GM19438 (cell line): Measurements from ENCODE around the gene STK17A.

Source experiments
- ATAC-seq: cut with Tn5 transposase; IDR thresholded peaks from one replicate; pipeline ENCODE4 v1.9.1; 2021; ENCODE audit warnings: low read depth; ENCODE audit not compliant: unreplicated experiment

STK17A gene

GRCh38 chr7:43582503-43583423 is at the start of gene STK17A:
STK17A (plus strand) TSS chr7:43583108; CDS start chr7:43583244, 136 bp downstream.
- peak; percentile 63 for ATAC-seq

- ATAC-seq = no peak
Observed at GRCh38 chr7:43533801-43534479, 49.0 kb upstream of the STK17A start.

GRCh38 chr7:43535031-43535451 is 47.9 kb upstream of the STK17A start:
- no peak for ATAC-seq

- no peak for ATAC-seq
Observed at GRCh38 chr7:43535810-43536585, 46.9 kb upstream of the STK17A start.

- no peak for ATAC-seq
Observed at GRCh38 chr7:43536773-43537172, 46.1 kb upstream of the STK17A start.

- ATAC-seq = no peak
Observed at GRCh38 chr7:43537765-43538403, 45.0 kb upstream of the STK17A start.

- no peak for ATAC-seq
Observed at GRCh38 chr7:43538404-43538771, 44.5 kb upstream of the STK17A start.

GRCh38 chr7:43540471-43540870 is 42.4 kb upstream of the STK17A start:
- no peak for ATAC-seq

- no peak for ATAC-seq
Observed at GRCh38 chr7:43542716-43543115, 40.2 kb upstream of the STK17A start.

GRCh38 chr7:43546231-43546630 is 36.7 kb upstream of the STK17A start:
- ATAC-seq = no peak

- no peak for ATAC-seq
Observed at GRCh38 chr7:43550427-43550826, 32.5 kb upstream of the STK17A start.

- ATAC-seq = no peak
Observed at GRCh38 chr7:43552122-43552521, 30.8 kb upstream of the STK17A start.

- no peak for ATAC-seq
Observed at GRCh38 chr7:43553999-43554398, 28.9 kb upstream of the STK17A start.

GRCh38 chr7:43554423-43554822 is 28.5 kb upstream of the STK17A start:
- ATAC-seq = no peak

GRCh38 chr7:43557831-43558495 is 24.9 kb upstream of the STK17A start:
- ATAC-seq = no peak

- no peak for ATAC-seq
Observed at GRCh38 chr7:43559171-43559945, 23.6 kb upstream of the STK17A start.

- no peak for ATAC-seq
Observed at GRCh38 chr7:43559946-43560335, 23.0 kb upstream of the STK17A start.

- no peak for ATAC-seq
Observed at GRCh38 chr7:43560742-43561330, 22.1 kb upstream of the STK17A start.

- no peak for ATAC-seq
Observed at GRCh38 chr7:43562383-43562782, 20.5 kb upstream of the STK17A start.
